ENCODE measurements around the gene CHAT. TPM values are rescaled to one million over a fixed set of nuclear protein-coding genes. Genes with fewer than 3 reads are reported as not detected.
A peak's percentile ranks its signal among the peaks of the same experiment; 100 is the strongest.

CHAT gene
- total RNA-seq, 1 donor, result not detected

- no peaks in the 10 kb centered on the region for H4K20me1 ChIP-seq (ENCODE audit: insufficient read depth, low read length)
- no peak overlapping the region for H3K4me2 ChIP-seq (ENCODE audit: insufficient read depth, low read length)
- no peak for TF ChIP-seq CTCF (IDR thresholded peaks at IDR 0.05; ENCODE audit: extremely low read depth, low read depth, low read length)
- peak; percentile 77 for DNase-seq (ENCODE audit: insufficient read length, low spot score, missing footprints)
- H3K27ac ChIP-seq (ENCODE audit: low read depth, low read length), result no peak overlapping the region
- H3K9me3 ChIP-seq (ENCODE audit: low read depth, low read length), result no peaks in the 10 kb centered on the region
- H3K79me2 ChIP-seq (ENCODE audit: insufficient read depth, low read length), result no peaks in the 10 kb centered on the region
- no peak overlapping the region for H2AFZ ChIP-seq (ENCODE audit: low read length)
- peaks cover 78% of the 10 kb centered on the region for H3K27me3 ChIP-seq (ENCODE audit: insufficient read depth, low read length)
- no peaks in the 10 kb centered on the region for H3K36me3 ChIP-seq (ENCODE audit: insufficient read depth, low read length)
- no peak overlapping the region for H3K4me3 ChIP-seq (ENCODE audit: insufficient read depth, low read length)
- H3K4me1 ChIP-seq (ENCODE audit: insufficient read depth, low read length), result no peaks in the 10 kb centered on the region
Measured at GRCh38 chr10:49610458-49611165, 3.2 kb upstream of the CHAT start.

- Histone ChIP-seq H4K20me1 (ENCODE audit: insufficient read depth, low read length) (no peaks in the 10 kb centered on the region), H2AFZ (ENCODE audit: low read length) (no peak overlapping the region), H3K4me3 (ENCODE audit: insufficient read depth, low read length) (no peak overlapping the region), H3K4me1 (ENCODE audit: insufficient read depth, low read length) (no peaks in the 10 kb centered on the region), H3K4me2 (ENCODE audit: insufficient read depth, low read length) (no peak overlapping the region), H3K27ac (ENCODE audit: low read depth, low read length) (no peak overlapping the region), H3K36me3 (ENCODE audit: insufficient read depth, low read length) (no peaks in the 10 kb centered on the region), H3K79me2 (ENCODE audit: insufficient read depth, low read length) (no peaks in the 10 kb centered on the region), H3K9me3 (ENCODE audit: low read depth, low read length) (no peaks in the 10 kb centered on the region), H3K27me3 (ENCODE audit: insufficient read depth, low read length) (peaks cover 84% of the 10 kb centered on the region)
- TF ChIP-seq CTCF (IDR thresholded peaks at IDR 0.05; ENCODE audit: extremely low read depth, low read depth, low read length), result no peak
- DNase-seq (ENCODE audit: insufficient read length, low spot score, missing footprints), result peak; percentile 85
Measured at GRCh38 chr10:49611166-49611815, 2.5 kb upstream of the CHAT start.

- Histone ChIP-seq H3K27me3 (ENCODE audit: insufficient read depth, low read length) (peaks cover 84% of the 10 kb centered on the region), H3K79me2 (ENCODE audit: insufficient read depth, low read length) (no peaks in the 10 kb centered on the region), H3K4me2 (ENCODE audit: insufficient read depth, low read length) (no peak overlapping the region), H3K27ac (ENCODE audit: low read depth, low read length) (no peak overlapping the region), H3K4me1 (ENCODE audit: insufficient read depth, low read length) (no peaks in the 10 kb centered on the region), H3K4me3 (ENCODE audit: insufficient read depth, low read length) (no peak overlapping the region), H3K9me3 (ENCODE audit: low read depth, low read length) (no peaks in the 10 kb centered on the region), H4K20me1 (ENCODE audit: insufficient read depth, low read length) (no peaks in the 10 kb centered on the region), H3K36me3 (ENCODE audit: insufficient read depth, low read length) (no peaks in the 10 kb centered on the region), H2AFZ (ENCODE audit: low read length) (no peak overlapping the region)
- no peak for TF ChIP-seq CTCF (IDR thresholded peaks at IDR 0.05; ENCODE audit: extremely low read depth, low read depth, low read length)
- peak; percentile 85 for DNase-seq (ENCODE audit: insufficient read length, low spot score, missing footprints)
Measured at GRCh38 chr10:49611816-49612512, 1.9 kb upstream of the CHAT start.
